Loucy (cell line): ENCODE results near the gene TENM3.

Experiments used
- H2AFZ ChIP-seq: fragments of 200-600 bp; sonication (generic); 2 replicates; pipeline ENCODE4 v1.6.0; 2016; ENCODE audit warnings: antibody characterized with exemption, mild to moderate bottlenecking, low read length, moderate library complexity
- H3F3A ChIP-seq: fragments of 200-600 bp; 2 replicates; pipeline ENCODE4 v1.6.0; 2016; ENCODE audit warnings: antibody characterized with exemption, low read depth, mild to moderate bottlenecking
- H3K27me3 ChIP-seq: fragments of 200-600 bp; sonication (generic); 2 replicates; pipeline ENCODE4 v1.6.1; 2014; ENCODE audit warnings: low read length, mild to moderate bottlenecking; ENCODE audit not compliant: insufficient read depth, poor library complexity, severe bottlenecking
- H3K36me3 ChIP-seq: fragments of 200-600 bp; sonication (generic); 2 replicates; pipeline ENCODE4 v1.6.1; 2016; ENCODE audit warnings: low read length; ENCODE audit not compliant: insufficient read depth
- H3K4me1 ChIP-seq: fragments of 200-600 bp; sonication (generic); 2 replicates; pipeline ENCODE4 v1.5.1; 2014; ENCODE audit warnings: low read length, mild to moderate bottlenecking; ENCODE audit not compliant: insufficient read depth, poor library complexity, severe bottlenecking
- H3K4me2 ChIP-seq: fragments of 200-600 bp; sonication (generic); 2 replicates; pipeline ENCODE4 v1.6.0; 2014; ENCODE audit warnings: antibody characterized with exemption, low read length, low read depth, mild to moderate bottlenecking; ENCODE audit not compliant: poor library complexity, severe bottlenecking
- H3K4me3 ChIP-seq: fragments of 200-600 bp; sonication (generic); 2 replicates; pipeline ENCODE4 v1.5.1; 2014; ENCODE audit warnings: low read length, mild to moderate bottlenecking, mixed read lengths; ENCODE audit not compliant: poor library complexity, severe bottlenecking
- H3K79me2 ChIP-seq: fragments of 200-600 bp; sonication (generic); 2 replicates; pipeline ENCODE4 v1.6.1; 2014; ENCODE audit warnings: low read length; ENCODE audit not compliant: insufficient read depth
- H3K9ac ChIP-seq: fragments of 200-600 bp; sonication (generic); 2 replicates; pipeline ENCODE4 v1.6.0; 2014; ENCODE audit warnings: mild to moderate bottlenecking, low read depth, low read length, moderate library complexity; ENCODE audit not compliant: poor library complexity, severe bottlenecking
- H3K9me2 ChIP-seq: fragments of 200-600 bp; sonication (generic); replicated peaks from 2 replicates; pipeline ENCODE4 v1.6.1; 2016; ENCODE audit warnings: low read depth, low read length, mixed read lengths
- H3K9me3 ChIP-seq: fragments of 200-600 bp; sonication (generic); 2 replicates; pipeline ENCODE4 v1.6.1; 2014; ENCODE audit warnings: mild to moderate bottlenecking, antibody characterized with exemption, low read length, low read depth; ENCODE audit not compliant: insufficient read depth
- H4K20me1 ChIP-seq: fragments of 200-600 bp; sonication (generic); 2 replicates; pipeline ENCODE4 v1.6.0; 2014; ENCODE audit warnings: antibody characterized with exemption, low read length, mild to moderate bottlenecking; ENCODE audit not compliant: insufficient read depth, poor library complexity, severe bottlenecking
- CTCF ChIP-seq: fragments of 200-600 bp; sonication (generic); conservative IDR thresholded peaks from 2 replicates; pipeline ENCODE4 v1.5.1; 2014; ENCODE audit warnings: mild to moderate bottlenecking, antibody characterized with exemption, low read length
- EZH2phosphoT487 ChIP-seq: fragments of 200-600 bp; IDR thresholded peaks from 2 replicates; pipeline ENCODE4 v1.6.1; 2018; ENCODE audit warnings: antibody characterized with exemption, mild to moderate bottlenecking, moderate library complexity, borderline replicate concordance

The TENM3 gene

DNA sequence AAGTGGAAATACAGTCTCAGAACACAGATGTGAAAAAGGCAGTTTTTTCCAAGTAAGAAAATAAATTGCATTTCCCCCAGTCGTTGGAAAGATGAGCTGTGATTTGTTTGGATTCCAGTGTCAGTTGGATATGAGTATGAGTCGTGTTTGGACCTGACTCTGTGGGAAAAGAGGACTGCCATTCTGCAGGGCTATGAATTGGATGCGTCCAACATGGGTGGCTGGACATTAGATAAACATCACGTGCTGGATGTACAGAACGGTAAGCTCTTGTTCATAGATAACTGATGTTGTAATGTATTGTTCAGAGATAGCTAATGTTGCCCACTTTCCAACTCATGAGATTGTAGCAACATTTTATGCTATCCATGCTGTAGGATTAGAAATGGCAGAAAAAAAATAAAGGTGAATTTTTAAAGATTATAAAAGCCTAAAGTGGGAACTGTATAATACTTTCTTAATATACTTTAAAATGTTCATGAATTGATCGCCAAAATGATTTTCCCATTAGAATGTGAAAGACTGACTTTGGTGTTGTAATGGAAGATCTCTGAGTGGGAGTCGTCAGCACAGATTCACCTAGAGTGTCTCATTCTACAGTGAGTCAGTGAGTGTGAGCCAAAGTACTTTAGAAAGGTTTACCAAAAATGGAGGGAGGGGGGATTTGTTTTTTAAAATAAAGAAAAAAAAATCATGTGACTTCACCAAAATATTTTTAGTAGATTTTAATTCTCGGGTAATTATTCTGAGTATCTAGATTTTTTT, 495.3 kb downstream of the TENM3 start:
- TF ChIP-seq EZH2phosphoT487 (no peak), CTCF (no peak)
- Histone ChIP-seq H3K79me2 (no peaks in the 10 kb centered on the region), H3K9ac (no peak overlapping the region), H3K36me3 (no peaks in the 10 kb centered on the region), H3K4me3 (no peak overlapping the region), H3K4me1 (no peaks in the 10 kb centered on the region), H3K27me3 (no peaks in the 10 kb centered on the region), H3K4me2 (no peak overlapping the region), H4K20me1 (no peaks in the 10 kb centered on the region), H3K9me2 (no peaks in the 10 kb centered on the region), H3K9me3 (no peaks in the 10 kb centered on the region), H2AFZ (no peak overlapping the region), H3F3A (no peaks in the 10 kb centered on the region)

- no peaks in the 10 kb centered on the region for H3K79me2 ChIP-seq
- H3K9me2 ChIP-seq: no peaks in the 10 kb centered on the region
- no peaks in the 10 kb centered on the region for H3K27me3 ChIP-seq
- H2AFZ ChIP-seq: no peak overlapping the region
- no peak overlapping the region for H3K4me2 ChIP-seq
- H3K9me3 ChIP-seq: no peaks in the 10 kb centered on the region
- no peaks in the 10 kb centered on the region for H3K36me3 ChIP-seq
- H3K4me3 ChIP-seq: no peak overlapping the region
- no peaks in the 10 kb centered on the region for H3K4me1 ChIP-seq
- no peak for TF ChIP-seq EZH2phosphoT487
- TF ChIP-seq CTCF: no peak
- H3K9ac ChIP-seq: no peak overlapping the region
- no peaks in the 10 kb centered on the region for H3F3A ChIP-seq
- no peaks in the 10 kb centered on the region for H4K20me1 ChIP-seq
These were observed 497.1 kb downstream of the TENM3 start for GRCh38 chr4:182740256-182740655.

DNA sequence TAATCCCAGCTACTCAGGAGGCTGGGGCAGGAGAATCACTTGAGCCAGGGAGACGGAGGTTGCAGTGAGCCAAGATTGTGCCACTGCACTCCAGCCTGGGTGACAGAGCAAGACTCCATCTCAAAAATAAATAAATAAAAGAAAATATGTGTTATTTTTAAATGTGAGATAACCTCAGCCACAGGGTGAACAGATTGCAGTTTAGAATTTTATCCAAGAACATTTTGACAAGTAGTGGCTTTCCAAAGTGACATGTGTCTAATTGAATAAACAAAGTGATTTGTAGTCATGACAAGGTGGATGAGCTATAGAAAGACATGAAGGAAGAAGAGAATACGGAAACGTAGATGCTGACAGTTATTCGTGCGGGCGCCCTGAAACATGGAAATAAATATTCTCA, 497.9 kb downstream of the TENM3 start:
- no peak overlapping the region for H3K9ac ChIP-seq
- H3K27me3 ChIP-seq: no peaks in the 10 kb centered on the region
- H3K9me3 ChIP-seq: no peaks in the 10 kb centered on the region
- no peak overlapping the region for H2AFZ ChIP-seq
- H3K4me1 ChIP-seq: no peaks in the 10 kb centered on the region
- no peak overlapping the region for H3K4me2 ChIP-seq
- no peaks in the 10 kb centered on the region for H4K20me1 ChIP-seq
- no peaks in the 10 kb centered on the region for H3F3A ChIP-seq
- no peaks in the 10 kb centered on the region for H3K79me2 ChIP-seq
- H3K4me3 ChIP-seq: no peak overlapping the region
- H3K36me3 ChIP-seq: no peaks in the 10 kb centered on the region
- TF ChIP-seq EZH2phosphoT487 (no peak), CTCF (no peak)
- H3K9me2 ChIP-seq: no peaks in the 10 kb centered on the region
